SK-N-SH (cell line): ENCODE data around the gene CYP26B1. TPM values are rescaled to one million over a fixed set of nuclear protein-coding genes. Genes with fewer than 3 reads are reported as not detected.

ENCODE experiments used
- CTCF ChIA-PET: fragments of 300-600, 350-600 bp; formaldehyde crosslinking; extraction: SDS; loops from one replicate; lab custom pipeline; 2021; lab: Yijun Ruan, JAX
- POLR2A ChIA-PET: fragments of 350-600 bp; sonication (Branson Sonifier 250); formaldehyde crosslinking; extraction: SDS; loops from one replicate; lab custom pipeline; 2020; ENCODE audit warnings: antibody characterized with exemption, inconsistent platforms; lab: Yijun Ruan, JAX
- DNase-seq: peaks from one replicate; pipeline ENCODE4 v3.0.0; 2012
- H2AFZ ChIP-seq: fragments of 200-600 bp; sonication (generic); 2 replicates; pipeline ENCODE4 v1.8.1; 2016; ENCODE audit warnings: antibody characterized with exemption, mild to moderate bottlenecking, low read depth
- H3F3A ChIP-seq: fragments of 200-600 bp; sonication (generic); replicated peaks from 2 replicates; pipeline ENCODE3; 2016; ENCODE audit warnings: antibody characterized with exemption, mild to moderate bottlenecking; ENCODE audit not compliant: insufficient read depth
- H3K27ac ChIP-seq, 2 experiments: fragments of 200-500 bp in 1 of 2; fragments of 200-600 bp in 1 of 2; sonication (Bioruptor generic) in 1 of 2; sonication (generic), shearing (Covaris generic) in 1 of 2; 2 replicates each; pipeline versions ENCODE4 v1.5.1 to v1.6.1; 2014 to 2016; ENCODE audit warnings: low read depth in 2 of 2, inconsistent platforms in 1 of 2, low read length in 1 of 2, mild to moderate bottlenecking in 1 of 2, mixed read lengths in 1 of 2
- H3K27me3 ChIP-seq: fragments of 200-600 bp; sonication (generic), shearing (Covaris generic); 2 replicates; pipeline ENCODE4 v1.6.1; 2016; ENCODE audit warnings: mixed run types; ENCODE audit not compliant: insufficient read depth
- H3K36me3 ChIP-seq, 2 experiments: fragments of 200-500 bp in 1 of 2; fragments of 200-600 bp in 1 of 2; sonication (Bioruptor generic) in 1 of 2; sonication (generic) in 1 of 2; replicated peaks in 1 of 2; 2 replicates each; pipeline versions ENCODE3 to v1.5.1; 2014 to 2016; ENCODE audit warnings: low read length in 1 of 2, mild to moderate bottlenecking in 1 of 2; ENCODE audit not compliant: insufficient read depth in 2 of 2, control insufficient read depth in 1 of 2
- H3K4me1 ChIP-seq, 2 experiments: fragments of 200-500 bp in 1 of 2; fragments of 200-600 bp in 1 of 2; sonication (Bioruptor generic) in 1 of 2; sonication (generic), shearing (Covaris generic) in 1 of 2; 2 replicates each; pipeline versions ENCODE4 v1.5.1 to v1.6.1; 2014 to 2016; ENCODE audit warnings: low read depth in 1 of 2, low read length in 1 of 2, mixed run types in 1 of 2; ENCODE audit not compliant: insufficient read depth in 2 of 2, control insufficient read depth in 1 of 2
- H3K4me2 ChIP-seq: fragments of 200-600 bp; sonication (generic), shearing (Covaris generic); 2 replicates; pipeline ENCODE4 v1.6.1; 2017; ENCODE audit warnings: mixed run types
- H3K4me3 ChIP-seq, 2 experiments: fragments of 200-500 bp in 1 of 2; fragments of 200-600 bp in 1 of 2; sonication (Bioruptor generic) in 1 of 2; sonication (generic), shearing (Covaris generic) in 1 of 2; 2 replicates each; pipeline versions ENCODE4 v1.5.1 to v1.8.1; 2014 to 2016; ENCODE audit warnings: low read depth in 2 of 2, inconsistent platforms in 1 of 2, low read length in 1 of 2, mild to moderate bottlenecking in 1 of 2, mixed read lengths in 1 of 2, moderate library complexity in 1 of 2
- H3K79me2 ChIP-seq: fragments of 200-600 bp; sonication (generic); 2 replicates; pipeline ENCODE4 v1.8.1; 2017; ENCODE audit warnings: mild to moderate bottlenecking; ENCODE audit not compliant: insufficient read depth
- H3K9ac ChIP-seq: fragments of 200-600 bp; sonication (generic); 2 replicates; pipeline ENCODE4 v1.6.1; 2017; ENCODE audit warnings: mixed run types
- H3K9me2 ChIP-seq: fragments of 200-600 bp; sonication (generic); 2 replicates; pipeline ENCODE4 v1.6.1; 2017; ENCODE audit warnings: mixed run types
- H3K9me3 ChIP-seq: fragments of 200-600 bp; sonication (generic); 2 replicates; pipeline ENCODE4 v1.6.1; 2017; ENCODE audit warnings: mixed run types, mild to moderate bottlenecking, moderate library complexity
- H4K20me1 ChIP-seq: fragments of 200-600 bp; sonication (generic); 2 replicates; pipeline ENCODE4 v1.6.1; 2017; ENCODE audit warnings: mild to moderate bottlenecking, mixed run types; ENCODE audit not compliant: insufficient read depth
- CTCF ChIP-seq: fragments of 200-600 bp; sonication (generic); IDR thresholded peaks from 2 replicates; pipeline ENCODE4 v1.6.1; 2017; ENCODE audit warnings: antibody characterized with exemption, mild to moderate bottlenecking, moderate library complexity
- MXI1 ChIP-seq: IDR thresholded peaks from 2 replicates; pipeline ENCODE4 v1.6.1; 2012; ENCODE audit warnings: mild to moderate bottlenecking, low read depth, low read length, improper control_type of control experiment
- NRF1 ChIP-seq: IDR thresholded peaks from 2 replicates; pipeline ENCODE4 v1.6.1; 2012; ENCODE audit warnings: low read depth, mild to moderate bottlenecking, low read length
- TEAD4 ChIP-seq: IDR thresholded peaks from 2 replicates; pipeline ENCODE4 v1.4.0; 2012; ENCODE audit warnings: mild to moderate bottlenecking, borderline replicate concordance; ENCODE audit not compliant: insufficient read depth
- YY1 ChIP-seq: IDR thresholded peaks from 2 replicates; pipeline ENCODE4 v1.4.0; 2012; ENCODE audit warnings: low read depth, mild to moderate bottlenecking
- WGBS: methylation state at CpG from one replicate; pipeline ENCODE4 v1.1.6; 2017; ENCODE audit warnings: low lambda C conversion rate; 5-methylcytosine and 5-hydroxymethylcytosine counted together
- polyA plus RNA-seq, 3 experiments: library from polyadenylated mRNA; depleted of rRNA; stranded (reverse); fragments of >200 nt; gene quantifications; 2 replicates each; pipeline ENCODE4 v1.2.3, GENCODE V29; 2012
- TF ChIP-seq, protein P1 (sequence below): IDR thresholded peaks from 2 replicates; pipeline ENCODE4 v1.6.1; 2012; ENCODE audit warnings: mild to moderate bottlenecking, low read depth, low read length, moderate library complexity

Gene CYP26B1
- polyA plus RNA-seq, 1 of the 3 experiments (the other 2 are of a cell fraction): 0.33 TPM

GRCh38 chr2:72109291-72109690 lies 38.4 kb downstream of the CYP26B1 start:
- H4K20me1 ChIP-seq: no peaks in the 10 kb centered on the region
- ChIA-PET POLR2A (no interaction called here), CTCF (interaction anchor here (0.6 kb wide), 1 partner anchor 1749 kb away, joined by 3 read pairs; no protein-coding TSS in a partner anchor)
- no peak overlapping the region for H3K4me3 ChIP-seq
- no peaks in the 10 kb centered on the region for H3K4me1 ChIP-seq
- no peak overlapping the region for H2AFZ ChIP-seq
- WGBS: 14% methylated on average over 2 of the region's 3 CpGs
- no peak for TF ChIP-seq TEAD4
- TF ChIP-seq CTCF: no peak
- no peak for TF ChIP-seq NRF1
- TF ChIP-seq MXI1: no peak
- TF ChIP-seq, protein P1, sequence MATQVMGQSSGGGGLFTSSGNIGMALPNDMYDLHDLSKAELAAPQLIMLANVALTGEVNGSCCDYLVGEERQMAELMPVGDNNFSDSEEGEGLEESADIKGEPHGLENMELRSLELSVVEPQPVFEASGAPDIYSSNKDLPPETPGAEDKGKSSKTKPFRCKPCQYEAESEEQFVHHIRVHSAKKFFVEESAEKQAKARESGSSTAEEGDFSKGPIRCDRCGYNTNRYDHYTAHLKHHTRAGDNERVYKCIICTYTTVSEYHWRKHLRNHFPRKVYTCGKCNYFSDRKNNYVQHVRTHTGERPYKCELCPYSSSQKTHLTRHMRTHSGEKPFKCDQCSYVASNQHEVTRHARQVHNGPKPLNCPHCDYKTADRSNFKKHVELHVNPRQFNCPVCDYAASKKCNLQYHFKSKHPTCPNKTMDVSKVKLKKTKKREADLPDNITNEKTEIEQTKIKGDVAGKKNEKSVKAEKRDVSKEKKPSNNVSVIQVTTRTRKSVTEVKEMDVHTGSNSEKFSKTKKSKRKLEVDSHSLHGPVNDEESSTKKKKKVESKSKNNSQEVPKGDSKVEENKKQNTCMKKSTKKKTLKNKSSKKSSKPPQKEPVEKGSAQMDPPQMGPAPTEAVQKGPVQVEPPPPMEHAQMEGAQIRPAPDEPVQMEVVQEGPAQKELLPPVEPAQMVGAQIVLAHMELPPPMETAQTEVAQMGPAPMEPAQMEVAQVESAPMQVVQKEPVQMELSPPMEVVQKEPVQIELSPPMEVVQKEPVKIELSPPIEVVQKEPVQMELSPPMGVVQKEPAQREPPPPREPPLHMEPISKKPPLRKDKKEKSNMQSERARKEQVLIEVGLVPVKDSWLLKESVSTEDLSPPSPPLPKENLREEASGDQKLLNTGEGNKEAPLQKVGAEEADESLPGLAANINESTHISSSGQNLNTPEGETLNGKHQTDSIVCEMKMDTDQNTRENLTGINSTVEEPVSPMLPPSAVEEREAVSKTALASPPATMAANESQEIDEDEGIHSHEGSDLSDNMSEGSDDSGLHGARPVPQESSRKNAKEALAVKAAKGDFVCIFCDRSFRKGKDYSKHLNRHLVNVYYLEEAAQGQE: no peak
- H3K9me2 ChIP-seq: no peaks in the 10 kb centered on the region
- H3K27ac ChIP-seq: no peak overlapping the region
- no peaks in the 10 kb centered on the region for H3K79me2 ChIP-seq
- no peak overlapping the region for H3K4me2 ChIP-seq
- no peaks in the 10 kb centered on the region for H3F3A ChIP-seq
- H3K9me3 ChIP-seq: no peaks in the 10 kb centered on the region
- H3K9ac ChIP-seq: no peak overlapping the region
- DNase-seq: no peak
- H3K36me3 ChIP-seq: no peaks in the 10 kb centered on the region
- no peaks in the 10 kb centered on the region for H3K27me3 ChIP-seq

DNA sequence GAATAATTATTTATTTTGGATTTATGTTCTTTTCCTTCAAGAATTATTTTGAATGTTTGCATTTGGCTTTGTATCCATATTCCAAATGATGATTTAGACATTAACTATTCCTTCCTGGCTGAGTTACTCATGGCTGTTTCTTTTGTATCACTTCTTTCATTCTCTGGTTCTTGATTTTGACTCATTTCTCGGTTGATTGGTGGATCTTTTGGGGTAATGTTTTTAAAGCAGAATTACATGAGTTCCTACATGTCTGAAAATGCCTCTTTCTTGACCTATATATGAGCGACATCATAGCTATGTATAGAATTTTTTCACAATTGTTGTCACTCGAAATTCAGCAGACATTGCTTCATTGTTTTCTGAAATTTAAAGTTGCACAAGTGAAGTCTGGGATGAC lies 39.5 kb downstream of the CYP26B1 start:
- Histone ChIP-seq H3K27ac (no peak overlapping the region), H3K9me3 (no peaks in the 10 kb centered on the region), H3F3A (no peaks in the 10 kb centered on the region), H3K4me2 (no peak overlapping the region), H3K4me1 (no peaks in the 10 kb centered on the region), H3K27me3 (peaks cover 2% of the 10 kb centered on the region; the same call in 1 of the 2 replicates), H4K20me1 (no peaks in the 10 kb centered on the region), H3K36me3 (no peaks in the 10 kb centered on the region), H3K79me2 (no peaks in the 10 kb centered on the region), H3K9ac (no peak overlapping the region), H3K4me3 (no peak overlapping the region)
- DNase-seq: no peak
- POLR2A ChIA-PET: no interaction called here
- 20% methylated on average over 3 of the region's 3 CpGs for WGBS
- TF ChIP-seq YY1: no peak
- TF ChIP-seq, all 33 proteins: peak for 0
- CTCF ChIA-PET: no interaction called here
- no peak overlapping the region for H2AFZ ChIP-seq
- no peaks in the 10 kb centered on the region for H3K9me2 ChIP-seq
